Left kidney (tissue), 2 donors: ENCODE results near the gene SETD1A. TPM values are rescaled to one million over a fixed set of nuclear protein-coding genes. Genes with fewer than 3 reads are reported as not detected.
A peak's percentile ranks its signal among the peaks of the same experiment; 100 is the strongest.
"Not testable (repeated sequence)": the region's sequence is repeated elsewhere in the genome, so short reads cannot be mapped to it uniquely, and the experiment has no call there.

Source experiments
- DNase-seq: peaks from one replicate; pipeline ENCODE4 v3.0.0-alpha.2; 2013
- polyA plus RNA-seq: library from polyadenylated mRNA; unstranded; fragments of 120-200 nt; gene quantifications from one replicate; pipeline ENCODE4 v1.2.1, GENCODE V29; 2013; ENCODE audit not compliant: insufficient read length

Gene SETD1A
- polyA plus RNA-seq, 1 donor = 17.6 TPM

GRCh38 chr16:30998852-30999761 lies 41.6 kb downstream of the SETD1A start:
- DNase-seq = no peak

- no peak for DNase-seq
Measured at GRCh38 chr16:31000671-31001382, 43.3 kb downstream of the SETD1A start.

- no peak for DNase-seq
Measured at GRCh38 chr16:31001507-31002249, 44.1 kb downstream of the SETD1A start.

- no peak for DNase-seq
Measured at GRCh38 chr16:31002250-31002700, 44.7 kb downstream of the SETD1A start.

- no peak for DNase-seq
Measured at GRCh38 chr16:31002862-31003341, 45.3 kb downstream of the SETD1A start.

GRCh38 chr16:31003744-31004143 lies 46.2 kb downstream of the SETD1A start:
- no peak for DNase-seq

GRCh38 chr16:31004658-31005057 lies 47.1 kb downstream of the SETD1A start:
- no peak for DNase-seq

GRCh38 chr16:31005350-31006085 lies 48.0 kb downstream of the SETD1A start:
- no peak for DNase-seq

- no peak for DNase-seq
Measured at GRCh38 chr16:31006086-31006385, 48.5 kb downstream of the SETD1A start.

GRCh38 chr16:31006589-31006988 lies 49.0 kb downstream of the SETD1A start:
- no peak for DNase-seq

- no peak for DNase-seq
Measured at GRCh38 chr16:31007684-31008083, 50.1 kb downstream of the SETD1A start.

GRCh38 chr16:31008149-31008548 lies 50.6 kb downstream of the SETD1A start:
- DNase-seq = no peak

- DNase-seq = no peak
Measured at GRCh38 chr16:31008551-31008950, 51.0 kb downstream of the SETD1A start.

- no peak for DNase-seq
Measured at GRCh38 chr16:31009120-31009519, 51.6 kb downstream of the SETD1A start.

- DNase-seq = no peak
Measured at GRCh38 chr16:31009894-31010584, 52.5 kb downstream of the SETD1A start.

- peak; percentile 50 for DNase-seq
Measured at GRCh38 chr16:31010585-31011325, 53.2 kb downstream of the SETD1A start, which contains the start of gene STX1B. Gene STX1B, minus strand, starts transcription at chr16:31010638. Its CDS starts 242 bp downstream, at chr16:31010396.

- DNase-seq = not testable (repeated sequence)
Measured at GRCh38 chr16:31011815-31012214, 54.3 kb downstream of the SETD1A start.

GRCh38 chr16:31013292-31013691 lies 55.7 kb downstream of the SETD1A start:
- not testable (repeated sequence) for DNase-seq

- DNase-seq = no peak
Measured at GRCh38 chr16:31016018-31016417, 58.5 kb downstream of the SETD1A start.

- DNase-seq = not testable (repeated sequence)
Measured at GRCh38 chr16:31017756-31018155, 60.2 kb downstream of the SETD1A start.
